Thyroid gland (tissue), 4 donors: ENCODE measurements around the gene CRYGC. TPM values are rescaled to one million over a fixed set of nuclear protein-coding genes. Genes with fewer than 3 reads are reported as not detected.

ENCODE experiments used
- DNase-seq, 2 donors: peaks; one replicate each; pipeline ENCODE4 v3.0.0-alpha.2; 2019
- H3K27ac ChIP-seq, 3 donors: fragments of 200-600 bp; sonication (generic); 1 replicate in 2 of 3; 2 replicates in 1 of 3; pipeline ENCODE4 v1.5.1; 2016 to 2019; ENCODE audit warnings: mild to moderate bottlenecking in 1 of 3, moderate library complexity in 1 of 3
- H3K27me3 ChIP-seq: fragments of 200-600 bp; sonication (generic); one replicate; pipeline ENCODE4 v1.5.1; 2019
- H3K36me3 ChIP-seq, 2 donors: fragments of 200-600 bp; sonication (generic); one replicate each; pipeline ENCODE4 v1.5.1; 2016 to 2019
- H3K4me1 ChIP-seq, 2 donors: fragments of 200-600 bp; sonication (generic); one replicate each; pipeline ENCODE4 v1.5.1; 2017 to 2019
- H3K4me3 ChIP-seq, 3 donors: fragments of 200-600 bp; sonication (generic); replicated peaks in 1 of 3; 1 replicate in 2 of 3; 2 replicates in 1 of 3; pipeline ENCODE4 v1.5.1; 2016; ENCODE audit warnings: mild to moderate bottlenecking in 1 of 3
- H3K9me3 ChIP-seq: fragments of 200-600 bp; sonication (generic); one replicate; pipeline ENCODE4 v1.5.1; 2017
- CTCF ChIP-seq, 6 experiments: fragments of 200-600 bp in 3 of 6; fragments of 450-650 bp in 3 of 6; sonication (generic) in 3 of 6; IDR thresholded peaks; one replicate each; pipeline ENCODE4 v1.5.1; 2016 to 2019; ENCODE audit warnings: antibody characterized with exemption in 6 of 6, mild to moderate bottlenecking in 2 of 6, inconsistent platforms in 1 of 6, moderate library complexity in 1 of 6
- POLR2A ChIP-seq, 2 donors: fragments of 450-650 bp; IDR thresholded peaks; one replicate each; pipeline ENCODE4 v1.6.1; 2017; ENCODE audit warnings: antibody characterized with exemption in 2 of 2, mild to moderate bottlenecking in 2 of 2, moderate library complexity in 1 of 2
- WGBS, 2 donors: methylation state at CpG; one replicate each; pipeline ENCODE4 v1.1.5; 2017; 5-methylcytosine and 5-hydroxymethylcytosine counted together
- intact Hi-C: fragments of 100-400 bp; cut with DNase I; formaldehyde crosslinking; loops from one replicate; pipeline ENCODE4 v1.15.1; 2023
- total RNA-seq, 4 donors: library from RNA; depleted of rRNA; stranded (reverse); fragments of >200 nt; gene quantifications; one replicate each; pipeline ENCODE4 v1.2.3, GENCODE V29; 2016

Gene CRYGC
- total RNA-seq, 4 donors from 2014 or later, result not detected

DNA sequence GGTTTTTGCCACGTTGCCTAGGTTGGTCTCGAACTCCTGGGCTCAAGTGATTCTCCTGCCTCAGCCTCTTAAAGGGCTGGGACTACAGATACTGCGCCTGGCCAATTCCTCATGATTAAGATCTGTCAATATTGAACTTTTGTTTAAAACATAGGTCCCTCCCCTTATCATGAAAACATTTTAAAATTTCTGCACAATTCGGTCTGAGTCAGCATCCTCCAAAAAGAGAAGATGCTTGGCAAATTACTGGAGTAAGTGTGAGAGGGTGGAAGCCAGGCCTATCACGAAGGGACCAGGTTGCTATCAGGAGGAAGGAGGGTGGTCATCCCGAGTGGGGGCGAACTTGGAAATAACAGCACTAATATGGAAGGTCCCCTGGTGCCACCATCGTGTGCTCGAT, 44.5 kb upstream of the CRYGC start:
- no peak for DNase-seq
- no peak overlapping the region for H3K4me3 ChIP-seq
- TF ChIP-seq CTCF (IDR thresholded peaks at IDR 0.05) (no peak), POLR2A (IDR thresholded peaks at IDR 0.05) (no peak)
- peaks cover 0 to 4% of the 10 kb centered on the region in 2 donors for H3K4me1 ChIP-seq
- 88 to 89% methylated on average over 9 of the region's 9 CpGs for WGBS, 2 donors
- H3K27ac ChIP-seq, result no peak overlapping the region
- H3K27me3 ChIP-seq, result no peaks in the 10 kb centered on the region
- intact Hi-C loops, result no loop called here
- no peaks in the 10 kb centered on the region for H3K9me3 ChIP-seq
- H3K36me3 ChIP-seq, result no peaks in the 10 kb centered on the region

- intact Hi-C loops, result no loop called here
- Histone ChIP-seq H3K36me3 (no peaks in the 10 kb centered on the region), H3K9me3 (no peaks in the 10 kb centered on the region), H3K27ac (no peak overlapping the region), H3K4me1 (peaks cover 0 to 4% of the 10 kb centered on the region in 2 donors), H3K4me3 (no peak overlapping the region), H3K27me3 (no peaks in the 10 kb centered on the region)
- TF ChIP-seq CTCF (IDR thresholded peaks at IDR 0.05), result no peak
- TF ChIP-seq POLR2A (IDR thresholded peaks at IDR 0.05), result no peak
- WGBS, 2 donors, result 64 to 82% methylated on average over 4 of the region's 4 CpGs
- no peak for DNase-seq
These were observed 42.5 kb upstream of the CRYGC start for GRCh38 chr2:208172125-208172524.

DNA sequence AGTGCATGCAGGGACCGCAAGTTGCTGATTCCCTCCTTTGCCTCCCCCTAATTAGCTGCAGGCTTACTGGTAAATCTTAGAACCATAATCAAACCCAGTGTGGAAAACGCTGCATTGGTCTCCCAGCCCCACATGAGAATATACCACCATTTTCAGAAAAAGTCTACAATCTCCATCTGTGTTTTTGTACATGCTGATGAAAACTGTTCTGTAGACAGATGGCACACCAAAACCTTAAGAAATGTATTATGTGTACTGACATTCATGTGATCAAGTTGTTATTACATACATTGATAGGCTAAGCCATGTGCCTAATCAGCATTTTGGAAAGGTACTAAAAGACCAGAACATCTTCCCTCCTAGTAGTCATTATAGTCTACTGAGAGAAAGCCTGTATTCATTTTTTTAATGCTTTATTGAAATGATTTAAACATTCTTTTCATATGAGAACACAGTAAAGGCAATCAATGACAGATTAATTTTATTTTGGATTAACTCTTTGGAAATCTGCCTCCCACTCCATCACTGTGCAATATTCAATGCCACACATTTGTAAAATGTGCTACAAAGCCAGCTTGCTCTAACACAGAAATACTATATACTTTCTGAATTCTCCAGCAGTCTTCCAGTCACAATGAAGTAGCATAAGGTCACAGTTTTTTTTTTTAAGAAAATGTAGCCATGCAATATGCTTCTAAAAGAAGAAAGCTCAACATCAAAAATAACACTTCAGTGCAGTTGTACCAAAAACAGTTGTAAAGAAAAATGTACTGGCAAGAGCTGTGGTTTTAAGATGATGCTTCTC, 35.5 kb upstream of the CRYGC start:
- Histone ChIP-seq H3K9me3 (no peaks in the 10 kb centered on the region), H3K27me3 (no peaks in the 10 kb centered on the region), H3K4me3 (no peak overlapping the region), H3K4me1 (no peaks in the 10 kb centered on the region), H3K27ac (no peak overlapping the region), H3K36me3 (no peaks in the 10 kb centered on the region)
- TF ChIP-seq CTCF (IDR thresholded peaks at IDR 0.05) (no peak), POLR2A (IDR thresholded peaks at IDR 0.05) (no peak)
- 76 to 90% methylated on average over 2 of the region's 2 CpGs for WGBS, 2 donors
- no peak for DNase-seq
- intact Hi-C loops, result no loop called here

- H3K4me1 ChIP-seq, result no peaks in the 10 kb centered on the region
- intact Hi-C loops, result no loop called here
- H3K27ac ChIP-seq, result no peak within 1 kb of the TSS
- H3K27me3 ChIP-seq, result no peaks in the 10 kb centered on the region
- TF ChIP-seq POLR2A (IDR thresholded peaks at IDR 0.05), result no peak
- TF ChIP-seq CTCF (IDR thresholded peaks at IDR 0.05), result no peak
- no peak within 1 kb of the TSS for H3K4me3 ChIP-seq
- H3K36me3 ChIP-seq, result no peaks in the 10 kb centered on the region
- WGBS, 2 donors, result 71% methylated on average over 2 of the region's 2 CpGs
- no peak for DNase-seq
- no peaks in the 10 kb centered on the region for H3K9me3 ChIP-seq
These were observed 33.9 kb upstream of the CRYGC start, which contains the start of gene CRYGA for GRCh38 chr2:208163489-208163888. Gene CRYGA, minus strand, starts transcription at chr2:208163589. Its CDS starts 33 bp downstream, at chr2:208163556.

GRCh38 chr2:208156439-208156838, 26.8 kb upstream of the CRYGC start:
- WGBS, 2 donors, result 79 to 82% methylated on average over 2 of the region's 2 CpGs
- Histone ChIP-seq H3K27me3 (no peaks in the 10 kb centered on the region), H3K27ac (no peak overlapping the region), H3K4me1 (no peaks in the 10 kb centered on the region), H3K9me3 (no peaks in the 10 kb centered on the region), H3K36me3 (no peaks in the 10 kb centered on the region), H3K4me3 (no peak overlapping the region)
- intact Hi-C loops, result no loop called here
- no peak for DNase-seq
- TF ChIP-seq POLR2A (IDR thresholded peaks at IDR 0.05) (no peak), CTCF (IDR thresholded peaks at IDR 0.05) (no peak)
